KMS-11 (cell line): ENCODE data around the gene CMIP.
A peak's percentile ranks its signal among the peaks of the same experiment; 100 is the strongest.

Experiments
- H2AFZ ChIP-seq: fragments of 200-600 bp; sonication (generic); 2 replicates; pipeline ENCODE4 v1.6.1; 2016; ENCODE audit warnings: antibody characterized with exemption, mixed run types, low read depth
- H3K27ac ChIP-seq: fragments of 200-600 bp; sonication (generic); 2 replicates; pipeline ENCODE4 v1.6.1; 2016; ENCODE audit warnings: mild to moderate bottlenecking, mixed run types
- H3K27me3 ChIP-seq: fragments of 200-600 bp; sonication (generic); 2 replicates; pipeline ENCODE4 v1.6.1; 2017; ENCODE audit warnings: mild to moderate bottlenecking, low read depth, mixed run types, moderate library complexity; ENCODE audit not compliant: insufficient read depth
- H3K36me3 ChIP-seq: fragments of 200-600 bp; sonication (generic); 2 replicates; pipeline ENCODE4 v1.6.1; 2017; ENCODE audit warnings: mild to moderate bottlenecking, mixed run types; ENCODE audit not compliant: insufficient read depth
- H3K4me1 ChIP-seq: fragments of 200-600 bp; sonication (generic); 2 replicates; pipeline ENCODE4 v1.6.1; 2016; ENCODE audit warnings: mild to moderate bottlenecking, low read depth, mixed run types; ENCODE audit not compliant: poor library complexity, severe bottlenecking
- H3K4me2 ChIP-seq: fragments of 200-600 bp; sonication (generic); 2 replicates; pipeline ENCODE4 v1.7.0; 2016; ENCODE audit warnings: mild to moderate bottlenecking, mixed run types
- H3K4me3 ChIP-seq: fragments of 200-600 bp; sonication (generic); IDR thresholded peaks from 2 replicates; pipeline ENCODE4 v1.6.1; 2017; ENCODE audit warnings: low read depth, low read length, mixed read lengths; ENCODE audit not compliant: insufficient read depth
- H3K79me2 ChIP-seq: fragments of 200-600 bp; sonication (generic); 2 replicates; pipeline ENCODE4 v1.6.1; 2016; ENCODE audit warnings: low read depth, mixed run types; ENCODE audit not compliant: insufficient read depth
- H3K9ac ChIP-seq: fragments of 200-600 bp; sonication (generic); 2 replicates; pipeline ENCODE4 v1.6.1; 2016; ENCODE audit warnings: mild to moderate bottlenecking, mixed run types
- H4K20me1 ChIP-seq: fragments of 200-600 bp; sonication (generic); 2 replicates; pipeline ENCODE4 v1.6.1; 2016; ENCODE audit warnings: mild to moderate bottlenecking, mixed run types; ENCODE audit not compliant: insufficient read depth
- TF ChIP-seq, protein P1 (sequence below): fragments of 200-600 bp; sonication (generic); conservative IDR thresholded peaks from 2 replicates; pipeline ENCODE4 v1.6.1; 2017; ENCODE audit warnings: low read depth, mild to moderate bottlenecking, antibody characterized with exemption, low read length, moderate library complexity, mixed read lengths

CMIP gene

GRCh38 chr16:81712681-81713080 is 268.1 kb downstream of the CMIP start:
- Histone ChIP-seq H3K4me2 (no peak overlapping the region), H3K27me3 (no peaks in the 10 kb centered on the region), H3K36me3 (no peaks in the 10 kb centered on the region), H3K27ac (no peak overlapping the region), H3K4me3 (no peak overlapping the region), H3K9ac (no peak overlapping the region), H3K79me2 (no peaks in the 10 kb centered on the region), H4K20me1 (no peaks in the 10 kb centered on the region), H2AFZ (no peak overlapping the region), H3K4me1 (peaks cover 66% of the 10 kb centered on the region)
- TF ChIP-seq, protein P1, sequence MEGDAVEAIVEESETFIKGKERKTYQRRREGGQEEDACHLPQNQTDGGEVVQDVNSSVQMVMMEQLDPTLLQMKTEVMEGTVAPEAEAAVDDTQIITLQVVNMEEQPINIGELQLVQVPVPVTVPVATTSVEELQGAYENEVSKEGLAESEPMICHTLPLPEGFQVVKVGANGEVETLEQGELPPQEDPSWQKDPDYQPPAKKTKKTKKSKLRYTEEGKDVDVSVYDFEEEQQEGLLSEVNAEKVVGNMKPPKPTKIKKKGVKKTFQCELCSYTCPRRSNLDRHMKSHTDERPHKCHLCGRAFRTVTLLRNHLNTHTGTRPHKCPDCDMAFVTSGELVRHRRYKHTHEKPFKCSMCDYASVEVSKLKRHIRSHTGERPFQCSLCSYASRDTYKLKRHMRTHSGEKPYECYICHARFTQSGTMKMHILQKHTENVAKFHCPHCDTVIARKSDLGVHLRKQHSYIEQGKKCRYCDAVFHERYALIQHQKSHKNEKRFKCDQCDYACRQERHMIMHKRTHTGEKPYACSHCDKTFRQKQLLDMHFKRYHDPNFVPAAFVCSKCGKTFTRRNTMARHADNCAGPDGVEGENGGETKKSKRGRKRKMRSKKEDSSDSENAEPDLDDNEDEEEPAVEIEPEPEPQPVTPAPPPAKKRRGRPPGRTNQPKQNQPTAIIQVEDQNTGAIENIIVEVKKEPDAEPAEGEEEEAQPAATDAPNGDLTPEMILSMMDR: no peak

DNA sequence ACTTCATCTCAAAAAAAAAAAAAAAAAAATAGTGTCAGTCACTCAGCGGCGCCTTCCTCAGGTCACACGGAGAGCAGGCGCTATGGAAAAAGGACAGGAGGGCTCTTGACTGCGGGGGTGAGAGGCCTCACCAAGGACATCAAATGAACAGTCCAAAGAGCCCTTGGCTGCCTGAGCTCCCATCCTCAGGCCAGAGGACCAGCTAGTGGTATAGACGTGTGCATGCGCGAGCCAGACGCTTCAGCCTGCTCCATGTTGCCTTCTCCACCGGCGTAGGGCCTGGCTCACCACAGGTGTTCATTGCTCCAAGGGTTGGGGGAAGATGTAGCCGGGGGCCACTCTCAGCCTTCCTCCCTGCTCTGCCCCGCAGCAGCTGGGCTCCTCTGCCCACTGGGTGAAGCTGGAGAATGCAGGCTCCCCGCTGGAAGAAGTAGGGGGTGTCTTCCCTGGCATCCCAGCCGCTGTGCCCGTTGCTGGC is 268.7 kb downstream of the CMIP start:
- Histone ChIP-seq H3K4me3 (no peak overlapping the region), H2AFZ (no peak overlapping the region), H3K4me1 (peaks cover 72% of the 10 kb centered on the region), H3K4me2 (no peak overlapping the region), H4K20me1 (no peaks in the 10 kb centered on the region), H3K79me2 (no peaks in the 10 kb centered on the region), H3K27me3 (no peaks in the 10 kb centered on the region), H3K9ac (no peak overlapping the region), H3K27ac (no peak overlapping the region), H3K36me3 (no peaks in the 10 kb centered on the region)
- TF ChIP-seq, protein P1: no peak

- H3K27me3 ChIP-seq: no peaks in the 10 kb centered on the region
- H3K27ac ChIP-seq: no peak overlapping the region; the same call in 1 of the 2 replicates
- H3K4me2 ChIP-seq: no peak overlapping the region
- peaks cover 4% of the 10 kb centered on the region; the same call in 1 of the 2 replicates for H3K79me2 ChIP-seq
- no peak overlapping the region for H2AFZ ChIP-seq
- no peak overlapping the region for H3K4me3 ChIP-seq
- no peak overlapping the region for H3K9ac ChIP-seq
- TF ChIP-seq, protein P1: no peak
- H3K36me3 ChIP-seq: no peaks in the 10 kb centered on the region
- peaks cover 72% of the 10 kb centered on the region for H3K4me1 ChIP-seq
- H4K20me1 ChIP-seq: no peaks in the 10 kb centered on the region
These were observed 269.2 kb downstream of the CMIP start for GRCh38 chr16:81713796-81714195.

DNA sequence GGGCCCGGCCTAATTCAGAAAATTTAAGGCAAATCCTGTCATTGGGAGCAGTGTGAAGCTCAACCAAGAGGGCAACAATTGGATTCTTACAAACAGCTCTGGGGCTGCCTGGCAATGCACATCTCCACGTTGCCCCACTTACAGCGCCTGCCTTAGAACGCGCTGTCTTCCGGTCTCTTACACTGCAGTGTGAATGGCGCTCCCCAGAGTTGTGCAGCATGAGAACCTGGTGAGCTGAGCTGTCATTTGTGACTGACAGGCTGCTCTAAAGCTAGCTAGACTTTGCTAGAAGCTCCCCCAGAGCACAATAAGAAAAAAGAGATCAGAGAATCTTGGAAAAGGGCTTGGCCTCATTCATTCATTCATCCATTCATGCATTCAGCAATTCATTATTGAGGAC is 270.0 kb downstream of the CMIP start:
- H3K36me3 ChIP-seq: no peaks in the 10 kb centered on the region

More for the DNA sequence above, 270.0 kb downstream of the CMIP start:
- H2AFZ ChIP-seq: 0 out of 2 replicates have a peak overlapping the region, but pooled peaks have one; percentile 27
- peak overlapping the region; percentile 83 for H3K27ac ChIP-seq
- no peaks in the 10 kb centered on the region for H4K20me1 ChIP-seq
- peak overlapping the region; percentile 95 for H3K4me2 ChIP-seq
- H3K4me3 ChIP-seq: no peak overlapping the region
- peaks cover 4% of the 10 kb centered on the region; the same call in 1 of the 2 replicates for H3K79me2 ChIP-seq
- peaks cover 71% of the 10 kb centered on the region for H3K4me1 ChIP-seq
- TF ChIP-seq, protein P1: no peak
- H3K9ac ChIP-seq: peak overlapping the region; percentile 75; the same call in 1 of the 2 replicates
- H3K27me3 ChIP-seq: no peaks in the 10 kb centered on the region
